ENCODE results near the gene MSRB3. TPM values are rescaled to one million over a fixed set of nuclear protein-coding genes. Genes with fewer than 3 reads are reported as not detected.

The MSRB3 gene
- total RNA-seq, 1 donor: 75.9 TPM

GRCh38 chr12:65323070-65323469 is 44.6 kb downstream of the MSRB3 start:
- no peak for DNase-seq (ENCODE audit: low read depth in 2 of 3, low spot score in 2 of 3)

- no peak for DNase-seq (ENCODE audit: low read depth in 2 of 3, low spot score in 2 of 3)
Observed at GRCh38 chr12:65324056-65324455, 45.6 kb downstream of the MSRB3 start.

- DNase-seq (ENCODE audit: low read depth in 2 of 3, low spot score in 2 of 3): no peak
Observed at GRCh38 chr12:65324551-65324950, 46.1 kb downstream of the MSRB3 start.

- DNase-seq (ENCODE audit: low read depth in 2 of 3, low spot score in 2 of 3): no peak
Observed at GRCh38 chr12:65325183-65325582, 46.7 kb downstream of the MSRB3 start.

- DNase-seq (ENCODE audit: low read depth in 2 of 3, low spot score in 2 of 3): no peak
Observed at GRCh38 chr12:65326616-65327015, 48.1 kb downstream of the MSRB3 start.

GRCh38 chr12:65327207-65328076 is 49.0 kb downstream of the MSRB3 start:
- no peak for DNase-seq (ENCODE audit: low read depth in 2 of 3, low spot score in 2 of 3)

- DNase-seq (ENCODE audit: low read depth in 2 of 3, low spot score in 2 of 3): peak in 1 of 3 donors; percentile 81
Observed at GRCh38 chr12:65329721-65330120, 51.2 kb downstream of the MSRB3 start.

- no peak for DNase-seq (ENCODE audit: low read depth in 2 of 3, low spot score in 2 of 3)
Observed at GRCh38 chr12:65330331-65330730, 51.8 kb downstream of the MSRB3 start.

- DNase-seq (ENCODE audit: low read depth in 2 of 3, low spot score in 2 of 3): no peak
Observed at GRCh38 chr12:65331456-65331855, 53.0 kb downstream of the MSRB3 start.

GRCh38 chr12:65333649-65334048 is 55.2 kb downstream of the MSRB3 start:
- no peak for DNase-seq (ENCODE audit: low read depth in 2 of 3, low spot score in 2 of 3)

- no peak for DNase-seq (ENCODE audit: low read depth in 2 of 3, low spot score in 2 of 3)
Observed at GRCh38 chr12:65334521-65334920, 56.0 kb downstream of the MSRB3 start.

- no peak for DNase-seq (ENCODE audit: low read depth in 2 of 3, low spot score in 2 of 3)
Observed at GRCh38 chr12:65335021-65335714, 56.7 kb downstream of the MSRB3 start.

- DNase-seq (ENCODE audit: low read depth in 2 of 3, low spot score in 2 of 3): no peak
Observed at GRCh38 chr12:65335981-65336380, 57.5 kb downstream of the MSRB3 start.

GRCh38 chr12:65339161-65339560 is 60.7 kb downstream of the MSRB3 start:
- DNase-seq (ENCODE audit: low read depth in 2 of 3, low spot score in 2 of 3): no peak

GRCh38 chr12:65343230-65343629 is 64.7 kb downstream of the MSRB3 start:
- no peak for DNase-seq (ENCODE audit: low read depth in 2 of 3, low spot score in 2 of 3)

- DNase-seq (ENCODE audit: low read depth in 2 of 3, low spot score in 2 of 3): no peak
Observed at GRCh38 chr12:65343801-65344200, 65.3 kb downstream of the MSRB3 start.

- DNase-seq (ENCODE audit: low read depth in 2 of 3, low spot score in 2 of 3): no peak
Observed at GRCh38 chr12:65355461-65355860, 77.0 kb downstream of the MSRB3 start.

GRCh38 chr12:65362234-65363031 is 84.0 kb downstream of the MSRB3 start:
- DNase-seq (ENCODE audit: low read depth in 2 of 3, low spot score in 2 of 3): peak in 1 of 3 donors; percentile 17

- DNase-seq (ENCODE audit: low read depth in 2 of 3, low spot score in 2 of 3): no peak
Observed at GRCh38 chr12:65364046-65364445, 85.6 kb downstream of the MSRB3 start.

- DNase-seq (ENCODE audit: low read depth in 2 of 3, low spot score in 2 of 3): peak in 1 of 3 donors; percentile 25
Observed at GRCh38 chr12:65367396-65367795, 88.9 kb downstream of the MSRB3 start.

- DNase-seq (ENCODE audit: low read depth in 2 of 3, low spot score in 2 of 3): no peak
Observed at GRCh38 chr12:65368055-65368454, 89.6 kb downstream of the MSRB3 start.

Measured in hematopoietic multipotent progenitor cell (in vitro differentiated cells).